D721Med (cell line): Measurements from ENCODE around the gene SNX33.
"Not testable (repeated sequence)": the region's sequence is repeated elsewhere in the genome, so short reads cannot be mapped to it uniquely, and the experiment has no call there.

ENCODE experiments used
- DNase-seq: peaks from one replicate; pipeline ENCODE4 v3.0.0; 2011; ENCODE audit warnings: low spot score; ENCODE audit not compliant: insufficient read length
- FAIRE-seq: peaks from 2 replicates; lab custom pipeline; 2011; peaks lifted over from hg19 to GRCh38; lab: Jason Lieb, UNC
- CTCF ChIP-seq: IDR thresholded peaks from 2 replicates; pipeline ENCODE4 v1.5.1; 2012; ENCODE audit warnings: mild to moderate bottlenecking, control low read depth; ENCODE audit not compliant: insufficient read depth; ENCODE audit errors: missing control alignments

Gene SNX33

GRCh38 chr15:75687486-75688277 is 40.0 kb downstream of the SNX33 start:
- DNase-seq (no peak), FAIRE-seq (no peak)
- no peak for TF ChIP-seq CTCF

GRCh38 chr15:75688278-75688557 is 40.5 kb downstream of the SNX33 start:
- TF ChIP-seq CTCF = no peak
- FAIRE-seq (no peak), DNase-seq (no peak)

GRCh38 chr15:75688831-75689230 is 41.1 kb downstream of the SNX33 start:
- no peak for TF ChIP-seq CTCF
- FAIRE-seq = no peak
- DNase-seq = no peak

- FAIRE-seq, DNase-seq: not testable (repeated sequence)
Measured at GRCh38 chr15:75689429-75689828, 41.7 kb downstream of the SNX33 start.

- DNase-seq, FAIRE-seq: not testable (repeated sequence)
Measured at GRCh38 chr15:75692311-75692710, 44.6 kb downstream of the SNX33 start.

GRCh38 chr15:75693028-75693427 is 45.3 kb downstream of the SNX33 start:
- FAIRE-seq = not testable (repeated sequence)

GRCh38 chr15:75693501-75694240 is 46.0 kb downstream of the SNX33 start:
- DNase-seq = no peak
- no peak for FAIRE-seq
- TF ChIP-seq CTCF = no peak

More at GRCh38 chr15:75693028-75693427, 45.3 kb downstream of the SNX33 start:
- DNase-seq = not testable (repeated sequence)

- DNase-seq (peak; percentile 95), FAIRE-seq (no peak)
- TF ChIP-seq CTCF = peak; percentile 47
Measured at GRCh38 chr15:75694241-75695182, 46.8 kb downstream of the SNX33 start.
